HL-60/S4 treated with retinoic acid at 250 ng/mL for 4 days and 3 days (cell line): ENCODE data around the gene DPCD.
"Not testable (repeated sequence)": the region's sequence is repeated elsewhere in the genome, so short reads cannot be mapped to it uniquely, and the experiment has no call there.

Experiments
- in situ Hi-C: fragments of 300-500 bp; cut with MboI; formaldehyde crosslinking; loops from 2 replicates; pipeline ENCODE4 v1.7.0; 2022; ENCODE audit warnings: low sequenced_read_pairs

DPCD gene

GRCh38 chr10:101580486-101581399 lies 7.4 kb upstream of the DPCD start:
- in situ Hi-C loops = no loop called here

- in situ Hi-C loops = no loop called here
Measured at GRCh38 chr10:101585841-101586240, 2.3 kb upstream of the DPCD start.

- in situ Hi-C loops = no loop called here
Measured at GRCh38 chr10:101588879-101589278, 758 bp downstream of the DPCD start.

- in situ Hi-C loops = not testable (repeated sequence)
Measured at GRCh38 chr10:101593331-101593730, 5.2 kb downstream of the DPCD start.

- in situ Hi-C loops = no loop called here
Measured at GRCh38 chr10:101595591-101596433, 7.7 kb downstream of the DPCD start.

GRCh38 chr10:101597091-101597900 lies 9.2 kb downstream of the DPCD start:
- in situ Hi-C loops = no loop called here

GRCh38 chr10:101601541-101601940 lies 13.4 kb downstream of the DPCD start:
- in situ Hi-C loops = no loop called here

- in situ Hi-C loops = no loop called here
Measured at GRCh38 chr10:101602761-101603398, 14.8 kb downstream of the DPCD start.

- in situ Hi-C loops = no loop called here
Measured at GRCh38 chr10:101607124-101607523, 19.0 kb downstream of the DPCD start.

GRCh38 chr10:101609481-101609880 lies 21.4 kb downstream of the DPCD start:
- in situ Hi-C loops = no loop called here

- in situ Hi-C loops = no loop called here
Measured at GRCh38 chr10:101611096-101611905, 23.2 kb downstream of the DPCD start.

GRCh38 chr10:101612086-101612485 lies 24.0 kb downstream of the DPCD start:
- in situ Hi-C loops = no loop called here

- in situ Hi-C loops = no loop called here
Measured at GRCh38 chr10:101612872-101613271, 24.8 kb downstream of the DPCD start.

- in situ Hi-C loops = no loop called here
Measured at GRCh38 chr10:101613646-101614045, 25.5 kb downstream of the DPCD start.

- in situ Hi-C loops = no loop called here
Measured at GRCh38 chr10:101614663-101615524, 26.8 kb downstream of the DPCD start.

- in situ Hi-C loops = no loop called here
Measured at GRCh38 chr10:101615525-101616116, 27.5 kb downstream of the DPCD start.

GRCh38 chr10:101616415-101617101 lies 28.4 kb downstream of the DPCD start:
- in situ Hi-C loops = no loop called here
